ENCODE results near the gene GCK. TPM values are rescaled to one million over a fixed set of nuclear protein-coding genes. Genes with fewer than 3 reads are reported as not detected.

GCK gene
- total RNA-seq, 2 donors from 2014 or later = 3.1 to 5.6 TPM

DNA sequence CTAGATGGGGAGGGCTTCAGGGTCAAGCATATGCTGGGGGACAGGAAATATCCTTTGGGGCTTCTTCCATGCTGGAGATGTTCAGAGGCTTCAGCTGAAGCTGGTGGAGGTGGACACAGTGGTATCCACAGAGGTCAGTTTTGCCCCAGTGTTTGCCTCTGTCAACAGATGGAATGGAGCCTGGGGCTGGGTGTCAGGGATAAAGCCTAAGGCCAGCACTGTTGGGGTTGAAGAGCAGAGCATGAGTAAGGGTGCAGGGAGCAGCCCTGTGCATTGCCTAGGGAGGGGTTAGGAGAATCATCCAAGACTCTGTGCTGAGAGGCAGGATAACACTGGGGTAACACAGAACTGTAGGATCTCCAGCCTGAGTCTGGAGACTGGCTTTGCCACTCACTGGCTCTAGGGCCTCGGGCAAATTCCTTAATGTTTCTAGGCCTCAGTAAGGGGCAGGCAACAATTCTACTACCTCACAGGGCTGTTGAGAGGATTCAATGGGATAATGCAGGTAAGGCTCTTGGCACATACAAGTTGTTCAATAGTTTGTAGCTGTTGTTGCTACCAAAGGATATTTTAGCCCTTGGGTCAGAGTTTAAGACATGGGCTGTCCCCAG lies 26.3 kb downstream of the GCK start:
- no peak for ATAC-seq
- no peak for DNase-seq
- intact Hi-C loops (cut with DNase I) = no loop called here

DNA sequence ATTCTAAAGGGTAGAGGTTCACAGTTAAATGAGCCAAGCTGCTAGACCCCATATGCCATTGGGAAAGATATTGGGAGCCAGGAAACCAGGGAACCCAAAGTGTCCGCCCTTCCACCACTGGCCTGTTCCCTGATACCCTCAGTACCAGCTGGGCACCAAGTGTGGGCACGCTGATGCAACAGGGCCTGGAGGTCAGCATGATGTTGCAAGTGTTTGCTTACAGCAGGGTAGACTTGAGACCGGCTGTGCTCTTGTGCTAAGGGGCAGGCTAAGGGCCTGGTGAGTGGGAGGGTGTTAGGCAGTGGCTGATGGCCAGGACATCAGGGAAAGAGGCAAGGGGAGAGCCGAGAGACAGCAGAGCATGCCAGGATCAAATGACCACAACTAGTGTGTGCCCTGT lies 27.1 kb downstream of the GCK start:
- peak; percentile 58 to 72 for ATAC-seq
- no peak for DNase-seq
- intact Hi-C loops (cut with DNase I) = no loop called here

DNA sequence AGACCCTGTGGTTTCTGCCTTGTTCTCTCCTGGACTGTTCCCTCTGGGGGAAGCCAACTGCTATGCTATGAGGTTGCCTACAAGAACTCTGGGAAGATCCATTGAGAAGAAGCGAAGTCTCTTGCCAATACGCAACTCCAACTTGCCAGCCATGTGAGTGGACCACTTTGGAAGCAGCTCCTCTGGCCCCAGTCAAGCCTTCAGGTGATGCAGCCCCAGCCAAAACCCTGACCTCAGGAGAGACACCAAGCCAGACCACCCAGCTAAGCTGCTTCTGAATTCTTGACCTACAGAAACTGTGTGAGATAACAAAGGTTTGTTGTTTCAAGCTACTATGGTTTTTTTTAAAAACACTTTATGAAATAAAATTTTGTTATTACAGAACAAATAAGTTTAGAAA lies 27.9 kb downstream of the GCK start:
- DNase-seq (no peak), ATAC-seq (no peak)
- intact Hi-C loops (cut with DNase I) = no loop called here

DNA sequence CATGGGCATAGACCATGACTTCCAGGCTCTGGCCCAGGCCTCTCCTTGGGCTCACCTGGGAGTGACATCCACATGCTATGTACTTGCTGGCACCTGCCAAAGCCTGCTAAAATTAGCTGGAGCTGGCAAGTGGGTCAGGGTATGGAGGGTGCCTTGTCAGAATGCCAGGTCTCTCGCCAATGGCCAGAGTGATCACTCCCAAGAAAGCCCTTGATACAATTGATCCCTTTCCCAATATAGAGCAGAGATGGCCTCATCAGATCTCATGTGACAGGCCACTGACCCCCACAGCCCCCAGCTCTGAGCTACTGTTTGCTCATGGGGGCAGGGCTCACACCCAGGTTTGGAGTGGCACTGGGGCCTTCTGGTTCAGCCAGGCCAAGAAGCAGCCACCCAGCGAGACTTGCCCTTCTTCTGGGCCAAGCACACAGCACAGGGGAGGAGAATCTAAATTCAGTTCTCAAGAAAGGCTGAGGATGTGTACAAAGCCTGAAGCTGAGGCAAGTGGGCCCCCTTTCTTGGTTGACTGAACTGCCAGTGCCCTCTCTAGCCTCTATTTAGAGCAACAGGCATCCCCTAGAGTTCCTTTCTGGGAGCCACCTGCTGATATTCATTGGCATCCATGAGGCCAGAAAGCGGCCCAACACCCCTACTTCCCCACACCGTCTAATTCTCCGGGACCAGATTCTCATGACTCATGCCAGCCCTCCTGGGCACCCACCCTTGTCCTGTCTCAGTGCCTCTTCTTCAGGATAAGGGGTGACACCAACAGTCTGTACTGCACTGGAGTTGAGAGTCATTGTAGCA lies 29.2 kb downstream of the GCK start:
- intact Hi-C loops (cut with DNase I) = no loop called here
- DNase-seq = no peak
- ATAC-seq = peak; percentile 14 to 18

DNA sequence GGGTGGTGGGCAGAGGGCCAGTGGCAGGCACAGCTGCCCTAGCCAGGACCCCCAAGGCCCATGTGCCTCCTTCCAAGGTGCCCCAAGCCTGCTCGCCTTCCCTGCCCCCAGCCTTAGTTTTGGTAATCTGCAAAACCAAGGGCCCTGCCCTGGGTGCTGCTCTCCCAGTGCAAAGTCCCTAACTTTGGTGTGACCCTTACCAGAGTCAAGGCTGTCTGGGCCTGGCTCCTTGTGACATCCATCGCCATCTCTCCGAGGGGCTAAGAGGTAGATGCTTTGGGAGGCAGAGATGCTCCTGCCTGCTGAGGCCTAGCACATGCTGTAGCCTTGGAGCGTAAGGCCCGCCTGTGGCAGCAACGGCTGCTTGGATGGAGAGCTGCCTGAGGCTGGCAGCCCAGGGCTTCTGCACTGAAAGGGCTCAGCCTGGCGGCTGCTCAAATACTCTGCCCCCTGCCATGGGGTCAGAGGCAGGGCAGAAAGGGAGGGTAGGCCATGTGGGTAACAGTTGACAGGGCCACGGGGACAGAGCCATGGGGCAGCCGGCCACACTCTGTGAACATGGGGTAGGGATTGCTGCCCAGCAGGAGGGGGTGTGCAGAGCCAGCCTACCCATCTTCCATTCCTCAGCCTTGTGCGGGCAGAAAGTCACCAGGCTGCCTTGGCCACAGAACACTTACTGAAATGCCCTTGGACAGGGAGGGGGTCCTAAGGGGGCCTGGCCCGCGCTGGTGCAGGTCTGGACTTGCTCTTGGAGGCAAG lies 30.2 kb downstream of the GCK start:
- no peak for DNase-seq
- ATAC-seq = peak in 1 of 2 donors; percentile 56
- intact Hi-C loops (cut with DNase I) = no loop called here

DNA sequence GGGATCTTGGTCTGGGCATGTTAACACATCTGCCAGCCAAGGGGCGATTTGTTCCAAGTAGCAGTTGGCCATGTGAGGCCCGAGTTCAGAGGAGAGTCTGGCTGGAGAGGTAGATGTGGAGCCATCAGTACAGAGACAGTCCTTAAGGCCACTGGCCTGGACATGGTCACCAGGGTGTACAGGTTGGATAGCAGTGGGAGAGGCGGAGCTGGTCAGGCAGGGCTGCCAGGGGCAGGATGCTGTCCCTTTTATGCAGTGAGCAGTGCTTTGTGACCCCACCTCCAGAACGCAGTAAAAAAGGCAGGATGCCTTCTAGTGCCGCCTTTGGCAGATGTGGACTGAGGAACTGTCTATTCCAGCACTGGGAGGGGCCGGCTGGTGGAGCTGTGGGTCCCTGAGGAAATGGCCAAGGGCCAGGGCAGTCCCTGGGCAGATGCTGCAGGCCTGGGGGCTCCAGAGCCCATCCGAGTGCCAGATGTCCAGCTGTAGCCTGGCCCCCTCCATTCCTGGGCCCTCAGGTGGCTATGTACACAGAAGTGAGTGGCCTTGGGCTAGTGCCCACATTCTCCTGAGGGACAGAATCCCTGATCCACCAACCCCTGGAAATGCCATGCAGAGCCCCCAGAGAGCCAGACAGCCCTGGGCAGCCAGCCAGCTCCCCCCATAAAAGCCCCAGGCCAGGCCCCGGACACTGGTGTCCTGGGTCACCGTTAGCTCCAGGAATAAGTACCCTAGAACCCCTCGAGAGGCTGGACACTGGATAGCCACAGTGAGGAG lies 31.0 kb downstream of the GCK start:
- no peak for DNase-seq
- no peak for ATAC-seq
- intact Hi-C loops (cut with DNase I) = no loop called here

DNA sequence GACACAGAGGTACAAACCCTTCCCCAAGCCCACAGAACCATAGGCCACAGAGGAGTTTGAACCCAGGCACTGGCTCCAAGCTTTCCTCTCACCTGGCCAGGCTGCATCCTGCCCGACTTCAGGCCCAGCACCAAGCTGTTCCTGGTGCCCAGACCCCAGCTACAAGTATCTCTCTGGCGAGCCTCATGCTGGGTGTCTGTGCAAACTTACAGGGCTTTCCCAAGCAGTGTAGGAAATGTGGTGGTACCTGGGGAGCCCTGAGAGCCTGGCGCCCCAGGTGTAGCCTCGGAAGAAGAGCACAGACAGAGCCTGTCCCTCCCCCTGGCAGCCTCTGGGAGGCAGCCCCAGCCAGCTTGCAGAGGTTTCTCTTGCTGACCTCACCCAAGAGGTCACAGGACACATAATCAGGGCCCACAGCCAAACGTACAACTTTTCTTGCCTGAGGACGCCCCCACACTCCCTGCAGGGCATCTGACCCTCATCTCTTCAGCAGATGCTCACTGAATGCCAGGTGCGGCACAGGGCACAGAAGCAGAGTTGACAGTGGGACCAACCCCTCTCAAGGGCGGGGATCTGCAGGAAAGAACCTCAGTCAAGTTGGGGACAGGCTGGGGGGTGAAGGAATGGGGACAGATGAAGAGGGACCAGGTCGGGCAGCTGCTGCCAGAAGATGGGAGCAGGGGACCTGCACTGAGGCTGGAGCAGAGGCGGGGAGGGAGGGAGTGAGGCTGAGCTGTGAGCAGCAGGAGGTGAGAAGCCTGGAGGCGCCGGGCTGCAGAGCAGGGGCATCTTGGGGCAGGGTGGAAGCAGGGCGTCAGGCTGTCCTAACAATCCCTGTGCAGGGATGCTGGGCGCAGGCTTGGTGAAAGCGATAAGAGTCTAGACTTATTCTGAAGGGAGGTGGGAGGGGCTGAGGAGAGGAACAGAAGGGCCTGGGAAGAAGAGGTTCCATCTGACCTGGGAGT lies 31.8 kb downstream of the GCK start:
- DNase-seq = no peak
- intact Hi-C loops (cut with DNase I) = no loop called here
- ATAC-seq = no peak

DNA sequence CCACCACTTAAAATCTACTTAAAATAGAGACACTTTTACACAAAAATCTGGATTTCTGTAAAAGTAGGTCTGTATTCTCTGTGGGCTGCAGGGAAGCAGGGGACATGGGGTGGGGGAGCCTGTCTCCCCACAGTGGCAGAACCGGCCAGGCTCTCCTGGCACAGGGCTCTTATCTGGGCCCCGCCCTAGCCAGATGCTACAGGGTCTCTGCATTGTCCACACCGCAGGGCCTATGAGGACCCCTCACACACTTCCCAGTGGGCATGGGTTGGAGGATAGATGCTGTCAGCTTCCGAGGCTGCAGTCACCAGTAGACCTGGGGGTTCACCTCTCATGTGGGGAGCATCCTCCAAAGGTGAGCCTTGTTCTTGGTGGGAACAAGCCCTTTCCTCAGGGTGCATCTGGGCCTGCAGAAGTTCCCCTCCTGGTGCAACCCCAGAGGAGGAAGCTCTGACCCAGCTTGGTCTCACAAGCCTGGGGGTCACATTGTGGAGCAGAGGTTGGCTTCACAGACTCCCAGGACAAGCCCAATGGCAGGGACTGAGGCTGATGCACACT lies 32.7 kb downstream of the GCK start:
- DNase-seq (no peak), ATAC-seq (no peak)
- intact Hi-C loops (cut with DNase I) = no loop called here

DNA sequence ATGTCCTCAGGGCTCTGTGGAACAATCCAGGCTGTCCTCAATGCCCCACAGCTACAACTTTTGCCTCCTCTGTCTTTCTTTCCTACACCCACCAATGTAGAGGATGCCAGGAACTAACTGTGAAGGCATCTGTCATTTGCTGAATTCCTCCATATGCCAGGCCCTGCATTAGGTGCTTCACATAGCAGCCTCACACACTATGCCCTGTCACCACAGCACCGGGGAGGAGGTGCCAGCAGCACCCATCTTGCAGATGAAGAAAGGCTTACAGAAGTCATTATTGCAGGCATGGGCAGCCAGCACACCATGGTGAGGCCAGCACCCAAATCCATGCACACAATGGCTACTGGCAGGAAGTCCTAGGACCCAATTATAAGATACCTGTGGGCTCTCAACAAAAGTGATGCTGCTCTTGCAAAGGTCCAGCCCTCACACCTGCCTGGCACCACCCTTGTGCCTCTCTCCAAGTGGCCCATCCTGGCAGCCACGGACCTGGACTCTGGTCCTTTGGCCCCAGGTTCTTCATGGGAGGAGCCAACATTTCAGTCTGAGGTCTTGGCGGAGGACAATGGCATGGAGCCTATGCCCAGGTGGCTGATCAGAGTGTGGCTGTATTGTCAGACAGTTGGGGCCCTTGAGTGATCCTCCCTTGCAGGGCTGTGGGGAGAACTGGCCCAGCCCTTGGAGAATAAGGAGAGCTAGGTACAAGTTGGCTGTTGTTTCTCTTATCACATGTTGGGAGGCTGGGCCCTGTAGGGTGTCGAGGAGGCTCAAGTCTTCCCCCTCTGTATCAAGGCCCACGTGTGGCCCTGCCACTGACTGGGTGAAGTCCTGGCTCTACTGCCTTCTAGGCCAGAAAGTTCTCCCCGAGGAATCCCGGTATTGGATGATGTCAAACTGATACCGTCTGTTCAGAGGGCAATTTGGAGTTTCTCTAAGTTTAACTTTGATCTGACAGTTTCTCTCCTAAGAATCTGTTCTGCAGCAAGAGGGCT lies 33.8 kb downstream of the GCK start:
- DNase-seq (no peak), ATAC-seq (no peak)
- intact Hi-C loops (cut with DNase I) = no loop called here

DNA sequence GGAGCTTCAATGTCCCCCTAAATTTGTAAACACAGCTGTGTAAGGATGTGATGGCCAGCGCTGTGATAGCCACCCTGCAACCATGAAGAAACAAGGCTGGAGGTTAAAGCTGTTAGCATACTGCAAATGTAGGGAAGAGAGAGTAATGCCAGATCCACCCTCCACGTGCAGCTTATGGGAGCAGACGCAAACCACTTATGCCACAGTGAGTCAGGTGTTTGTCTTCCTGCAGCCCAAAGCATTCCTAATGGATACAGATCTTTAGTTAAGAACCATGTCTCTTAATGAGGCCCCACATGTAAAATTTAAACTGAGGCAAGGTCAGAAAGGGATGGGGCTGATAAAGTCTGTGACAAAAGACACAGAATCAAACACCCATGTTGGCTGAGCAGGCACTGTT lies 34.5 kb downstream of the GCK start:
- intact Hi-C loops (cut with DNase I) = no loop called here
- ATAC-seq (no peak), DNase-seq (no peak)

DNA sequence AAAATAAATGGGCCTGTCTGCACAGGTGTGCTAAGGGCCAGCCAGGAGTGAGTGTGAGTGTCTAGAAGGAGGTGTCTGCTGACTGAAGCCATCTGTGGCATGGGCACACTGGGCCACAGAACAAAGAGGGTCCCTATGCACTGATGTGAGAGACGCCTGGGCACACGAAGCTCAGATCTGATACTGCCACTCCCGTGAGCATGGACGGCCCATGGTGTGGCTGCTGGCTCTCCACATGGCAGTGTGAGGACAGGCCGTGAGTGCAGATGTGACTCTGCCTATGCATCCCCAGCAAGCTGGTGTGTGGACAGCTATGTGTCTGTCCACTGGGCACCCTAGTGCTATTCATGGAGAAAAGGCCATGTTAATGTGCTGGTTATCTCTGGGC lies 35.3 kb downstream of the GCK start:
- no peak for ATAC-seq
- DNase-seq = no peak
- intact Hi-C loops (cut with DNase I) = no loop called here

DNA sequence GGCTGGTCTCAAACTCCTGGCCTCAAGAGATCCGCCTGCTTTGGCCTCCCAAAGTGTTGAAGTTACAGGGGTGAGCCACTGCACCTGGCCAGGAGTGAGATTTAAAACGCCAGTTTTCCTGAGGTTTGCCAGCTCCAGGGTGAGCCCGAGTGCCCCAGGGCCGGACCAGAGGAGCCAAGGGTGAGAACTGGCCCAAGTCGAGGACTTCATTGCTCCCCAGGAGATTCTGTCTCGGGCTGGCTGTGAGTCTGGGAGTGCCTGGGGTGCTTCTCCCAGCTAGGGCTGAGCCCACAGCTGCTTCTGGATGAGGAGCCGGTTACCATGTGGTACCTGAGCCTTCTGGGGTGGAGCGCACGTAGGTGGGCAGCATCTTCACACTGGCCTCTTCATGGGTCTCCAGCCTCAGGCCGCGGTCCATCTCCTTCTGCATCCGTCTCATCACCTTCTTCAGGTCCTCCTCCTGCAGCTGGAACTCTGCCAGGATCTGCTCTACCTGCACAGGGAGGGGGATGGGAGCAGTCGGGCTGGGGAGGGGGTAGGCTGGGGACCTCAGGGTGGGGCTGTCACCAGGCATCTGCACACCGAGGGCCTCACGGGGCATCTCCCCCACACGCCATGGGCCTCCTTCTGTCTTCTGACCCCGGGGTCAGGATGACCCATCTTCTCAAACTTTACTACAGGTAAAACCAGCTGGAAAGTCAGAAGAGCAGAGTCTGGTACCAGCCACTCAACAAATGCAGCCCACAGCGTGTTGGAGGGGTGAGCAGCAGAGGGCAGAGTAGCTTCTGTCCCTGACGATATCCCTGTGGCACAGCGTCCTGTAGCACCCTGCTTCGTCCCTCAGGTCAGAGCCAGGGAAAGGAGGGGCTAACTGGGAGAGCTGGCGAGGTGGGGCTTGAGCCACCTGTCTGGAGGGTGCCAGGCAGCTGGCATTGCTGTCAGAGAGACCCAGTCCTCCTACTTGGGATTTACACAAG lies 36.0 kb downstream of the GCK start:
- DNase-seq (no peak), ATAC-seq (peak in 1 of 2 donors; percentile 27)
- intact Hi-C loops (cut with DNase I) = no loop called here

DNA sequence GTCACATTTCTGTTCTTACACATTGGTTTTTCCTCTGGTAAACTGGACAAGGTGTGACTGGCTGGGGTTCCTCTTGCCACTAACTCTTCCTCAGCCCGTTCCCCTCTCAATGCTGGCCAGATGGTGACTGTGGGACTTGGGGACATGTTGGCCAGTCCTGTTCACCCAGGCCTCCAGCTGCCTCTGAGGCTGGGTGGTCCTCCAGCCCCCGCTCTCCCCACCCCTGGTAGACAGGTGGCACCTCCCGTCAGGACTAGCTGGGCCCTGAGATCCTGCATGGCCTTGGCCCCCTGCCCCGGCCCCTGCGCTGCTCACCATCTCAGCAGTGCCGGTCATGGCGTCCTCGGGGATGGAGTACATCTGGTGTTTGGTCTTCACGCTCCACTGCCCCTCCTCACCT lies 37.3 kb downstream of the GCK start:
- ATAC-seq (no peak), DNase-seq (no peak)
- intact Hi-C loops (cut with DNase I) = no loop called here

DNA sequence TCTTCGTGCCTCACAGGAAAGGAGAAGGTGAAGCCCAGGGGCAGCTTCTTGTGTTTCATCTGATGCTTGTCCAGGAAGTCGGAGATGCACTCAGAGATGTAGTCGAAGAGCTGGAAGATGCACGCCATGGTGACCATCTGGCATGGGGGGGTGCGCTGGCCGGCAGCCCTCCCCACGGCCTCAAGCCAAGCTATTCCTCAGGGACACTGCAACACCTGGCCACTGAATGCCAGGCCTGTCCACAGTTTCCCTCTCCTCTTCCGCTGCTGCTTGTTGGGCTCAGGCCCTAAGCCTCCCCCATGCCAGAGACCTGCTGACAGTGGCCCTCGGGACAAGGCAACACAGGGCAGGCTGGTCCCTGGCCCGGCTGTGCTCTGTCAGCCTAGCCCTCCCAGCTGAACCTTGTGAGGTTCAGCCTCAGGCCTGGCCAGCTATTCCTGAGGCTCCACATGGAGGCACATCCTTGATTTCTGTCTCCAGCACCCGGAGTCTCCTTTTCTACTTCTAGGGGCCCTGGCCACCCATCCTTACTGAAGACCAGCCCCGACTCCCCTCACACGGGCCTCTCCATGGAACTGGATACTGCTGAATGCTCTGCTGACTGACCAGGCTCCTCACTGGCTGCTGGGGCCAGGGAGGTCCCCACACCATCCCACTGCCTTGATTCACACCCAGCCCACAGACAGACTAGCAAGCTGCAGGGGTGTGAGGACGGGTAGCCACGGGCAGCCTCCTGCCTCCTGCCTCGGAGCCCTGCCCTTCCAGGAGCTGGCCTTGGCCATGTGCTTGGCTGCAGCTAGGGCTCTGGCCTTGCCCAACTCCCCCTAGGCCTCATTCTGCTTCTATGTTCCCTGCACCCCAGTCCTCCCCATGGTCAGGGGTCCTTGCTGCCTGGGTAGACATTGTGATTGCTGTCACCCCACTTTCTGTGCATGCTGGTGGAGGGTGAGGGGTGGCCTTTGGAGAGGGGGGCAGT lies 38.0 kb downstream of the GCK start:
- ATAC-seq = no peak
- DNase-seq = no peak
- intact Hi-C loops (cut with DNase I) = no loop called here

DNA sequence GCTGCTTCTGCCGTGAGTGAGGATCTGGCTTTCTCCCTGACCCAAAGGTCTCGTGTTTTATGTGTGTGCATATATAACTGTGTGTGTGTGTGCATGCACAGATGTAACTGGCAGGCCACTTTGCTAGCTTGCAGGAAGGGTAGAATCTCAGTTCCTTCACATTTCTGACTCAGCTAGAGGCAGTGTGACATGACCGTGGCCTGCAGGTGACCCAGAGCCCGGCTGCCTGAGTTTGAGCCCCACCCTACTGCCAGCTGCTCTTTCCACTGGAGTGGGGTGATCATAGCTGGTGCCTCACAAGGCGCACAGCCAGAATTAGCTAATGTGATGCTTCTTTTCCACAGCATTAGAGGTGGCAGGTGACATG lies 38.8 kb downstream of the GCK start:
- intact Hi-C loops (cut with DNase I) = no loop called here
- ATAC-seq (no peak), DNase-seq (no peak)

All from left cardiac atrium (tissue), 4 donors.